ENCODE results near the gene GPR162.

- TF ChIP-seq CTCF (IDR thresholded peaks at IDR 0.05) (no peak), POLR2A (IDR thresholded peaks at IDR 0.05) (no peak)
Measured at GRCh38 chr12:6784761-6785160, 36.9 kb upstream of the GPR162 start.

Measured in right lobe of liver (tissue), 4 donors.